Body of pancreas (tissue), 4 donors: ENCODE data around the gene SNCAIP. TPM values are rescaled to one million over a fixed set of nuclear protein-coding genes. Genes with fewer than 3 reads are reported as not detected.

Experiments used
- ATAC-seq: fragments of 150-250 bp; one replicate; pipeline ENCODE4 v1.9.1; 2016
- DNase-seq, 4 donors: peaks; one replicate each; pipeline ENCODE4 v3.0.0-alpha.2; 2019
- H3K27ac ChIP-seq, 4 donors: fragments of 200-600 bp; sonication (generic); 1 replicate in 3 of 4; 2 replicates in 1 of 4; pipeline versions ENCODE4 v1.5.1 to v1.6.1; 2016 to 2019; ENCODE audit warnings: mild to moderate bottlenecking in 1 of 4, mixed read lengths in 1 of 4, moderate library complexity in 1 of 4
- H3K27me3 ChIP-seq, 2 donors: fragments of 200-600 bp; sonication (generic); one replicate each; pipeline ENCODE4 v1.6.0; 2016; ENCODE audit warnings: mild to moderate bottlenecking in 1 of 2
- H3K36me3 ChIP-seq, 2 donors: fragments of 200-600 bp; sonication (generic); replicated peaks in 1 of 2; 2 replicates each; pipeline ENCODE4 v1.5.1; 2016; ENCODE audit warnings: low read depth in 2 of 2; ENCODE audit not compliant: insufficient read depth in 1 of 2
- H3K4me1 ChIP-seq: fragments of 200-600 bp; sonication (generic); one replicate; pipeline ENCODE4 v1.6.0; 2016
- H3K4me3 ChIP-seq, 2 donors: fragments of 200-600 bp; sonication (generic); 1 replicate in 1 of 2; 2 replicates in 1 of 2; pipeline ENCODE4 v1.5.1; 2016 to 2019
- H3K9me3 ChIP-seq, 3 donors: fragments of 200-600 bp; sonication (generic); 1 replicate in 2 of 3; 2 replicates in 1 of 3; pipeline ENCODE4 v1.5.1; 2016
- CTCF ChIP-seq, 7 experiments: fragments of 450-650 bp in 4 of 7; fragments of 200-600 bp in 3 of 7; sonication (generic) in 3 of 7; IDR thresholded peaks; one replicate each; pipeline ENCODE4 v1.5.1; 2016 to 2019; ENCODE audit warnings: antibody characterized with exemption in 7 of 7
- POLR2A ChIP-seq, 3 donors: fragments of 450-650 bp; IDR thresholded peaks; one replicate each; pipeline ENCODE4 v1.6.1; 2016; ENCODE audit warnings: antibody characterized with exemption in 3 of 3, mild to moderate bottlenecking in 2 of 3
- WGBS, 2 donors: methylation state at CpG; one replicate each; pipeline ENCODE4 v1.1.5; 2017; 5-methylcytosine and 5-hydroxymethylcytosine counted together
- intact Hi-C: fragments of 100-400 bp; cut with DNase I; formaldehyde crosslinking; loops from one replicate; pipeline ENCODE4 v1.15.1; 2023
- total RNA-seq, 2 donors: library from RNA; depleted of rRNA; stranded (reverse); fragments of >200 nt; gene quantifications; one replicate each; pipeline ENCODE4 v1.1.0, GENCODE V29; 2016

Gene SNCAIP
- total RNA-seq, 2 donors from 2014 or later: 1.3 to 2.6 TPM

- Histone ChIP-seq H3K27ac (no peak overlapping the region), H3K9me3 (no peaks in the 10 kb centered on the region), H3K4me3 (no peak overlapping the region), H3K27me3 (no peaks in the 10 kb centered on the region), H3K4me1 (no peaks in the 10 kb centered on the region), H3K36me3 (no peaks in the 10 kb centered on the region)
- DNase-seq (no peak), ATAC-seq (no peak)
- intact Hi-C loops: no loop called here
- no peak for TF ChIP-seq POLR2A (IDR thresholded peaks at IDR 0.05)
- no peak for TF ChIP-seq CTCF (IDR thresholded peaks at IDR 0.05)
- WGBS, 2 donors: 86 to 93% methylated on average over 5 of the region's 5 CpGs
Measured at GRCh38 chr5:122406181-122406580, 94.1 kb downstream of the SNCAIP start.

GRCh38 chr5:122408592-122409224, 96.7 kb downstream of the SNCAIP start:
- no peaks in the 10 kb centered on the region for H3K4me1 ChIP-seq
- no peaks in the 10 kb centered on the region for H3K27me3 ChIP-seq
- no peaks in the 10 kb centered on the region for H3K9me3 ChIP-seq
- no peaks in the 10 kb centered on the region for H3K36me3 ChIP-seq
- H3K27ac ChIP-seq: no peak overlapping the region
- no peak for DNase-seq
- ATAC-seq: no peak
- WGBS, 2 donors: 74 to 81% methylated on average over 1 of the region's 1 CpG
- TF ChIP-seq POLR2A (IDR thresholded peaks at IDR 0.05) (no peak), CTCF (IDR thresholded peaks at IDR 0.05) (no peak)
- no peak overlapping the region for H3K4me3 ChIP-seq
- intact Hi-C loops: no loop called here

- TF ChIP-seq POLR2A (IDR thresholded peaks at IDR 0.05) (no peak), CTCF (IDR thresholded peaks at IDR 0.05) (no peak)
- ATAC-seq (no peak), DNase-seq (no peak)
- no peak overlapping the region for H3K27ac ChIP-seq
- no peak overlapping the region for H3K4me3 ChIP-seq
- H3K9me3 ChIP-seq: no peaks in the 10 kb centered on the region
- H3K27me3 ChIP-seq: no peaks in the 10 kb centered on the region
- intact Hi-C loops: no loop called here
- no peaks in the 10 kb centered on the region for H3K36me3 ChIP-seq
- no peaks in the 10 kb centered on the region for H3K4me1 ChIP-seq
Measured at GRCh38 chr5:122412966-122413365, 100.9 kb downstream of the SNCAIP start.

GRCh38 chr5:122413722-122414121, 101.7 kb downstream of the SNCAIP start:
- H3K9me3 ChIP-seq: no peaks in the 10 kb centered on the region
- intact Hi-C loops: no loop called here
- H3K4me1 ChIP-seq: no peaks in the 10 kb centered on the region
- no peaks in the 10 kb centered on the region for H3K27me3 ChIP-seq
- ATAC-seq (no peak), DNase-seq (no peak)
- TF ChIP-seq CTCF (IDR thresholded peaks at IDR 0.05) (no peak), POLR2A (IDR thresholded peaks at IDR 0.05) (no peak)
- H3K4me3 ChIP-seq: no peak overlapping the region
- H3K36me3 ChIP-seq: no peaks in the 10 kb centered on the region
- 76 to 92% methylated on average over 3 of the region's 3 CpGs for WGBS, 2 donors
- H3K27ac ChIP-seq: no peak overlapping the region
